Hepatocyte (in vitro differentiated cells): ENCODE measurements around the gene POLD4.
"Not testable (repeated sequence)": the region's sequence is repeated elsewhere in the genome, so short reads cannot be mapped to it uniquely, and the experiment has no call there.

Source experiments
- EZH2 ChIP-seq: fragments of 200-600 bp; sonication (generic); IDR thresholded peaks from 2 replicates; pipeline ENCODE4 v1.6.1; 2016; ENCODE audit warnings: antibody characterized with exemption, mild to moderate bottlenecking, borderline replicate concordance
- TF ChIP-seq, protein P1 (sequence below): fragments of 200-600 bp; sonication (generic); IDR thresholded peaks from 2 replicates; pipeline ENCODE4 v1.5.1; 2016; ENCODE audit warnings: antibody characterized with exemption, mild to moderate bottlenecking; ENCODE audit not compliant: poor library complexity

DNA sequence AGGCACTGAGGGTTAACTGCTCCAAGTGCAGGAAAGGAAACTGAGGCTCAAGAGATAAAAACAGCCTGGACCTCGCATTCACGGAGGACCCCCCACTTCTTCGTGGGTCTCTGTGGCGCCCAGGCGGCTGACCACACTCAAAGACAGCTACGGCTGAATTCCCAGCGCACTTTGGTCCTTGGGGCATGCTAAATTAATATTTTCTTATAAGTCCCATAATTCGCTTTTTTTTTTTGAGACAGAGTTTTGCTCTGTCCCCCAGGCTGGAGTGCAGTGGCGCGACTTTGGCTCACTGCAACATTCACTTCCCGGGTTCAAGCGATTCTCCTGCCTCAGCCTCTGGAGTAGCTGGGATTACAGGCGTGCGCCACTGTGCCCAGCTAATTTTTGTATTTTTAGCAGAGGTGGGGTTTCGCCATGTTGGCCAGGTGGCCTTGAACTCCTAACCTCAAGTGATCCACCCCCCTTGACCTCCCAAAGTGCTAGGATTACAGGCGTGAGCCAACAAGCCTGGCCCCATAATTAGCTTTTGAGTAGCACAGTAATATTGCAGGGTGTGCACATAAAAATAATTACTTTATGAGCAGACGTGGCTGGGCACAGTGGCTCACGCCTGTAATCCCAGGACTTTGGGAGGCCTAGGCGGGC, 49.0 kb upstream of the POLD4 start:
- TF ChIP-seq, protein P1, sequence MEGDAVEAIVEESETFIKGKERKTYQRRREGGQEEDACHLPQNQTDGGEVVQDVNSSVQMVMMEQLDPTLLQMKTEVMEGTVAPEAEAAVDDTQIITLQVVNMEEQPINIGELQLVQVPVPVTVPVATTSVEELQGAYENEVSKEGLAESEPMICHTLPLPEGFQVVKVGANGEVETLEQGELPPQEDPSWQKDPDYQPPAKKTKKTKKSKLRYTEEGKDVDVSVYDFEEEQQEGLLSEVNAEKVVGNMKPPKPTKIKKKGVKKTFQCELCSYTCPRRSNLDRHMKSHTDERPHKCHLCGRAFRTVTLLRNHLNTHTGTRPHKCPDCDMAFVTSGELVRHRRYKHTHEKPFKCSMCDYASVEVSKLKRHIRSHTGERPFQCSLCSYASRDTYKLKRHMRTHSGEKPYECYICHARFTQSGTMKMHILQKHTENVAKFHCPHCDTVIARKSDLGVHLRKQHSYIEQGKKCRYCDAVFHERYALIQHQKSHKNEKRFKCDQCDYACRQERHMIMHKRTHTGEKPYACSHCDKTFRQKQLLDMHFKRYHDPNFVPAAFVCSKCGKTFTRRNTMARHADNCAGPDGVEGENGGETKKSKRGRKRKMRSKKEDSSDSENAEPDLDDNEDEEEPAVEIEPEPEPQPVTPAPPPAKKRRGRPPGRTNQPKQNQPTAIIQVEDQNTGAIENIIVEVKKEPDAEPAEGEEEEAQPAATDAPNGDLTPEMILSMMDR: not testable (repeated sequence)
- TF ChIP-seq EZH2: not testable (repeated sequence)
